A673 (cell line): ENCODE data around the gene ROR1. TPM values are rescaled to one million over a fixed set of nuclear protein-coding genes. Genes with fewer than 3 reads are reported as not detected.

Source experiments
- BruUV-seq: library from RNA; stranded (reverse); fragments of 400-500 nt; replicated peaks from 2 replicates; lab custom pipeline; 2021; lab: Mats Ljungman, UMichigan
- CTCF ChIA-PET: fragments of 300-600 bp; sonication (Branson Sonifier 250); formaldehyde crosslinking; loops from one replicate; lab custom pipeline; 2022; ENCODE audit warnings: antibody characterized with exemption; lab: Charles Lee
- POLR2A ChIA-PET: fragments of 300-600 bp; sonication (Branson Sonifier 250); formaldehyde crosslinking; loops from one replicate; lab custom pipeline; 2022; ENCODE audit warnings: antibody characterized with exemption; ENCODE audit not compliant: low non-redundant PET; lab: Charles Lee
- DNase-seq: peaks from one replicate; pipeline ENCODE4 v3.0.0-alpha.2; 2015; ENCODE audit warnings: low spot score
- H3K27ac ChIP-seq: fragments of 200-600 bp; sonication (generic); 2 replicates; pipeline ENCODE4 v1.5.1; 2016; ENCODE audit warnings: mixed run types, low read depth, mild to moderate bottlenecking, mixed read lengths, antibody characterized with exemption, low read length; ENCODE audit not compliant: poor library complexity, severe bottlenecking
- H3K27me3 ChIP-seq: fragments of 200-600 bp; sonication (generic); replicated peaks from 2 replicates; pipeline ENCODE4 v1.6.1; 2017; ENCODE audit warnings: mixed run types, low read depth, mild to moderate bottlenecking, mixed read lengths, antibody characterized with exemption, low read length; ENCODE audit not compliant: insufficient read depth, poor library complexity
- H3K36me3 ChIP-seq: fragments of 200-600 bp; sonication (generic); 2 replicates; pipeline ENCODE4 v1.6.1; 2016; ENCODE audit warnings: mixed run types, mild to moderate bottlenecking, mixed read lengths, antibody characterized with exemption, low read length; ENCODE audit not compliant: insufficient read depth, poor library complexity, severe bottlenecking
- H3K4me1 ChIP-seq: fragments of 200-600 bp; sonication (generic); 2 replicates; pipeline ENCODE4 v1.6.1; 2017; ENCODE audit warnings: mixed run types, mild to moderate bottlenecking, mixed read lengths, antibody characterized with exemption, low read length; ENCODE audit not compliant: insufficient read depth, poor library complexity, severe bottlenecking
- H3K4me3 ChIP-seq: fragments of 200-600 bp; sonication (generic); 2 replicates; pipeline ENCODE4 v1.5.1; 2016; ENCODE audit warnings: low read depth, mixed run types, mild to moderate bottlenecking, mixed read lengths, low read length; ENCODE audit not compliant: poor library complexity, severe bottlenecking
- H3K9me3 ChIP-seq: fragments of 200-600 bp; sonication (generic); 2 replicates; pipeline ENCODE4 v1.6.1; 2016; ENCODE audit warnings: mixed run types, low read depth, mild to moderate bottlenecking, mixed read lengths, antibody characterized with exemption, low read length; ENCODE audit not compliant: poor library complexity, severe bottlenecking
- CTCF ChIP-seq: fragments of 300-800, 200-600 bp; sonication (generic); conservative IDR thresholded peaks from 2 replicates; pipeline ENCODE4 v1.5.1; 2017; ENCODE audit warnings: low read depth, mild to moderate bottlenecking, antibody characterized with exemption, low read length, moderate library complexity, mixed read lengths
- EZH2 ChIP-seq: fragments of 200-600 bp; sonication (generic); IDR thresholded peaks from 2 replicates; pipeline ENCODE4 v1.6.1; 2017; ENCODE audit warnings: borderline replicate concordance, low read depth, mild to moderate bottlenecking, mixed read lengths, antibody characterized with exemption, low read length; ENCODE audit not compliant: poor library complexity, severe bottlenecking
- intact Hi-C: fragments of 100-400 bp; cut with micrococcal nuclease; formaldehyde crosslinking; loops from one replicate; pipeline ENCODE4 v1.10.0; 2022; ENCODE audit not compliant: unreplicated experiment
- total RNA-seq: library from RNA; stranded (reverse); gene quantifications from 2 replicates; pipeline ENCODE4 v1.2.3, GENCODE V29; 2021

ROR1 gene
- total RNA-seq, 1 experiment from 2014 or later, result 7.4 TPM

- POLR2A ChIA-PET, result no interaction called here
- Histone ChIP-seq H3K4me3 (no peak overlapping the region), H3K27ac (no peak overlapping the region), H3K9me3 (no peaks in the 10 kb centered on the region), H3K36me3 (no peaks in the 10 kb centered on the region), H3K27me3 (no peaks in the 10 kb centered on the region), H3K4me1 (no peaks in the 10 kb centered on the region)
- TF ChIP-seq EZH2 (no peak), CTCF (no peak)
- no TSS peak for BruUV-seq
- CTCF ChIA-PET, result no interaction called here
- no peak for DNase-seq
- intact Hi-C loops, result no loop called here
Observed at GRCh38 chr1:63883494-63884235, 109.8 kb downstream of the ROR1 start.

DNA sequence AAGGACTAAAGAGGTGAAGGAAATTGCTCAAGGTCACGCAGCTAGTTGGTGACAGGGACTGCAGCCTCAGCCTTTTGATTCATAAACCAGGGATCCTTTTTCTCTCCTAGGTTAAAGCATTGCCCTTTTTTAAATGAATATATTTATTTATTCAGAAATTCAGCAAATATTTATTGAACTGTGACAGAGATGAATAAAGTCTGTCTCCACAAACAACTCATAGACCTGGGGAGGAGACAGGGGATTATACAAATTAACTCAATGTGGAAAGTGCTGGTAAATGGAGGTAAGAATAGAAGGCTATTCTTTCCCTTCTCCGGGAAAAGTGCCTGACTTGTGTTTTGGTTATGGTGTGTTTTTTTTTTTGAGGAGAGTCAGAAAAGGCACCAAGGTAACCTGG, 110.7 kb downstream of the ROR1 start:
- Histone ChIP-seq H3K4me1 (no peaks in the 10 kb centered on the region), H3K4me3 (no peak overlapping the region), H3K9me3 (no peaks in the 10 kb centered on the region), H3K36me3 (no peaks in the 10 kb centered on the region), H3K27me3 (no peaks in the 10 kb centered on the region), H3K27ac (no peak overlapping the region)
- intact Hi-C loops, result no loop called here
- DNase-seq, result no peak
- CTCF ChIA-PET, result no interaction called here
- TF ChIP-seq CTCF (no peak), EZH2 (no peak)
- no TSS peak for BruUV-seq
- POLR2A ChIA-PET, result no interaction called here

- Histone ChIP-seq H3K4me3 (no peak overlapping the region), H3K4me1 (no peaks in the 10 kb centered on the region), H3K9me3 (no peaks in the 10 kb centered on the region), H3K27me3 (no peaks in the 10 kb centered on the region), H3K27ac (no peak overlapping the region), H3K36me3 (no peaks in the 10 kb centered on the region)
- ChIA-PET POLR2A (no interaction called here), CTCF (no interaction called here)
- intact Hi-C loops, result no loop called here
- TF ChIP-seq EZH2, result no peak
- no peak for TF ChIP-seq CTCF
- no peak for DNase-seq
- no TSS peak for BruUV-seq
Observed at GRCh38 chr1:63885899-63886298, 112.1 kb downstream of the ROR1 start.
